HG02623 (cell line): ENCODE measurements around the gene LRIT3.
A peak's percentile ranks its signal among the peaks of the same experiment; 100 is the strongest.

Source experiments
- ATAC-seq: cut with Tn5 transposase; IDR thresholded peaks from one replicate; pipeline ENCODE4 v1.9.1; 2021; ENCODE audit warnings: moderate library complexity; ENCODE audit not compliant: unreplicated experiment

LRIT3 gene

GRCh38 chr4:109847896-109848442 lies at the start of gene LRIT3:
Gene LRIT3 (plus strand): TSS chr4:109848107. CDS start chr4:109848202, 95 bp downstream.
- ATAC-seq = no peak

GRCh38 chr4:109798866-109799265 lies 49.0 kb upstream of the LRIT3 start:
- ATAC-seq = no peak

GRCh38 chr4:109801099-109801789 lies 46.7 kb upstream of the LRIT3 start:
- ATAC-seq = no peak

- ATAC-seq = no peak
Measured at GRCh38 chr4:109801895-109802319, 46.0 kb upstream of the LRIT3 start, which contains the start of gene CFI. Gene CFI (minus strand): TSS chr4:109801999. CDS start chr4:109801971, 28 bp downstream.

GRCh38 chr4:109803924-109804571 lies 43.9 kb upstream of the LRIT3 start:
- peak; percentile 70 for ATAC-seq

- ATAC-seq = no peak
Measured at GRCh38 chr4:109809655-109810054, 38.3 kb upstream of the LRIT3 start.

- ATAC-seq = no peak
Measured at GRCh38 chr4:109810552-109811387, 37.1 kb upstream of the LRIT3 start.

- no peak for ATAC-seq
Measured at GRCh38 chr4:109811707-109812106, 36.2 kb upstream of the LRIT3 start.

- peak; percentile 99 for ATAC-seq
Measured at GRCh38 chr4:109815151-109816081, 32.5 kb upstream of the LRIT3 start, which contains the start of gene GAR1. Gene GAR1 (plus strand): TSS chr4:109815762. CDS start chr4:109816165, 403 bp downstream.

GRCh38 chr4:109816082-109816442 lies 31.8 kb upstream of the LRIT3 start:
- ATAC-seq = no peak

- ATAC-seq = no peak
Measured at GRCh38 chr4:109816894-109817293, 31.0 kb upstream of the LRIT3 start.

GRCh38 chr4:109818268-109818667 lies 29.6 kb upstream of the LRIT3 start:
- ATAC-seq = no peak

GRCh38 chr4:109820563-109820962 lies 27.3 kb upstream of the LRIT3 start:
- ATAC-seq = no peak

- ATAC-seq = no peak
Measured at GRCh38 chr4:109821185-109821584, 26.7 kb upstream of the LRIT3 start.

GRCh38 chr4:109826719-109827118 lies 21.2 kb upstream of the LRIT3 start:
- ATAC-seq = peak; percentile 67

GRCh38 chr4:109827672-109828071 lies 20.2 kb upstream of the LRIT3 start, which contains the start of gene RRH:
Gene RRH (plus strand): TSS chr4:109827972. CDS start chr4:109828028, 56 bp downstream.
- no peak for ATAC-seq

- ATAC-seq = no peak
Measured at GRCh38 chr4:109833756-109834155, 14.2 kb upstream of the LRIT3 start.

- ATAC-seq = no peak
Measured at GRCh38 chr4:109836985-109837384, 10.9 kb upstream of the LRIT3 start.

- ATAC-seq = no peak
Measured at GRCh38 chr4:109846395-109847098, 1.4 kb upstream of the LRIT3 start.
